ENCODE measurements around the gene TRNP1.
"Not testable (repeated sequence)": the region's sequence is repeated elsewhere in the genome, so short reads cannot be mapped to it uniquely, and the experiment has no call there.

Gene TRNP1

GRCh38 chr1:26993237-26994019 lies at the start of gene TRNP1:
TSS of gene TRNP1 (plus strand) at chr1:26993692. CDS start at chr1:26993787, 95 bp downstream.
- peak; percentile 73 to 81 for DNase-seq

GRCh38 chr1:26945138-26945537 lies 48.4 kb upstream of the TRNP1 start:
- no peak for DNase-seq

DNA sequence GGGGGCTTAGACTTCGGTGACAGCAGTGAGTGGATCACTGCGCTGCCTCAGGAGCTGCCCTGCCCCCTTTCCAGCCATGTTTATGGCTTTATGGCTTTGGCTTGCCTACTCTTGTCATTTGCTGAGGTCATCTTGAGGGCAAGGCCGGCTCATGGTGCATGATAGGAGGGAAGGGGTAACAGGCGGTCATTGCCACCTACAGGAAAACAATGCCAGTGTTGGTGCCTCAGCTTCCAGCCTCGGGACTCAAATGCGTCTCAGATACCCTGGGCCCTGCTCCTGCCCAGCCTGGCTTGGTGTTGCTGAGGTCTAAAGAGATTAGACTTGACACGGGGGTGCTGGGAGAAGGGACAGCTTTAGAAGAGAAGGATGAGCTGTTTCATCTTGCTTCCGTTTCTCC lies 47.8 kb upstream of the TRNP1 start:
- no peak for DNase-seq

DNA sequence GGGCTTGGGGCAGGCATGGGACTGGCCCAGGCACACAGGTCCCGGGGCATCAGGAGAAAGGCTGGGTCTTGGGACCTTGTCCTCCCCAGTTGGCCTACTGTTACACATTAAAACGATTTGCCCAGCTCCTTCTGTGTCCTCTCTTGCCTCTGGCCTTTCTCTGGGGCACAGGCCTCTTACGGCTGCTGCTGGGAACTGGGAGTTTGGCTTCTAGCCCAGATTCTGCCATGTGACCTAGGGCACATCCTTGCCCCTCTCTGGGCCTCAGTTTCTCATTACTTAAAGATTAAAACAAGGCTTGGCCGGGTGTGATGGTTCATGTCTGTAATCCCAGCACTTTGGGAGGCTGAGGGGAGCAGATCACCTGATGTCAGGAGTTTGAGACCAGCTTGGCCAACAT lies 47.2 kb upstream of the TRNP1 start:
- DNase-seq = no peak

GRCh38 chr1:26948725-26949057 lies 44.8 kb upstream of the TRNP1 start:
- not testable (repeated sequence) for DNase-seq

DNA sequence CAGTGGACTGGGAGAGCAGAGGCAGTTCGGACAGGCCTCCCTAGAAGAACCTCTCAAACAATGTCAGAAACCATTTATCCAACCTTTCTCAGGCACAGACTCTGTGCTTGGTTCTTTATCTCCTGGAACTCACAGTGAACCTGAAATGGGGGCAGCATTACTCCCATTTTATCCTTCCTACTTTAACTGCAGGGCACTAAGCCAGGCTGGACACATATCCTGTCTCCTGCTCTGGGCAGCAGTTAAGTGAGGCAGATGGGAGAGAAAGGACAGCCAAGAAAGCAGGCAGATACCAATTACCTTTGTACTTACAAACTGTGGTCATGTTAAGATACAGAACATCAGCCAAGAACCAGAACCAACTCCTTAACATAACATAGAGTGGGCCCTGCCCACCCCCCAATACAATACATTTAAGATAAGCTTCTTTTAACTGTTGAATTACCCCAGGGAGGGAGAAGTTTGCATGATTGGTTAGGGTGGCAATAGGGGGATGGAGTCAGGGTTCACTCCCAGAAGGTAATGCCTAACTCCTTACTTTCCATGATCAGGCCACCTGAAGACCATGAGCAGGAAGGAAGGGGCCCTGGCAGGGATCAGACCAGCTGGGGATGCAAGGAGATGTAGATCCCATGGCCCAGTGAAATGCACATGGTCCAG lies 44.1 kb upstream of the TRNP1 start:
- no peak for DNase-seq

DNA sequence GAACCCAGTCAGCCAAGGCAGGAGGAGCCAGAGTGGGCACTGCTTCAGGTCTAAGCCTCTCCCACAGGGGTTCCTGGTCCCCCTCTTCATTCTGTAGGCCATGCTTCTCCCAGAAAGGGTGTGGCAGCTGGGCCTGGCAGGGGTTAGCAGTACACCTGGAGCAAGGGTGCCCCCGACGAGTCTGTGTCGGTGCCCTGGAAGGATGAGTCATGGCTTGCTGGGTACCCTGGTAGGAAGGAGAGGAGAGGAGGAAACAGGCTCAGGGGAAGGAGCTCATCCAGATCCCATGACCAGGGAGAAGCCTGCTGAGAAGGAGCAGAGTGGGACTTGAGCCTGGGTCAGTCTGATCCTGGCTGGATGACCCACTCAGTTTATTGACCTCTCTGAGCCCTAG lies 43.6 kb upstream of the TRNP1 start:
- no peak for DNase-seq

- no peak for DNase-seq
Observed at GRCh38 chr1:26950602-26951001, 42.9 kb upstream of the TRNP1 start.

DNA sequence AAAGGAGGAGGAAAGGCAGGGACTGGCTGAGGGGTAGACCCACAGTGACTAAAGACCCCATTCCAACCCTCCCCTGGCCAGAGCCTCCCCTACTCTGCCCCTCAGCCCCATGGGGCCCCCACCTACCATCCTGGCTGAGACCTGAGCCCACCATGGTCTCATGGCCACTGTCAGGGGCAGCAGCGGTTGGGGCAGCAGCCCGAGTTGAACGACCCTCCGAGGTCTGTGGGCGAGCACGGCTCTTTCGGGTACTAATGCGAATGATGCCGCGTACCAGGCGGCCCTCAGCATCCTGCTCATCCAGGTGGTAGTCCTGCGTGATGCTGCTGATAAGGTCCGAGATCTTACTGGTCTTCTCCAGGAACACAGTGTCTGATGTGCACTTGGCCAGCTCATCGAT lies 42.3 kb upstream of the TRNP1 start:
- no peak for DNase-seq

GRCh38 chr1:26951821-26952497 lies 41.5 kb upstream of the TRNP1 start:
- DNase-seq = no peak

GRCh38 chr1:26953374-26953773 lies 40.1 kb upstream of the TRNP1 start:
- DNase-seq = no peak

DNA sequence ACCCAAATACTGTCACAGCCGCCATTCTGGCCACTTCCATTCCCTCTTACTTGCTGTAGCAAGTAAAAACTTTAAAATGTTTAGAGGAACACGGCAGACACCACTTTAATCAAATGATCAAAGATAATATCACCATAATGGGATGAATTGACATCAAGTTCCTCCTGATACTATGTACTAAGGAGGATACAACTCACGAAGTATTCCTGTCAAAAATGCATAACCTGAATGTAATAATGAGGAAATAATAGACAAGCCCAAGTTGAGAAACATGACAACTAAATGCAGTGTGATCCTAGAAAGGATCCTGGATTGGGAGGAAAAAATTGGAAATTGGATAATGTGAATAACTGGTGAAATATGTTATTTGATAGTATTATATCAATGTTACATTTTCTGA lies 37.2 kb upstream of the TRNP1 start:
- DNase-seq = no peak

DNA sequence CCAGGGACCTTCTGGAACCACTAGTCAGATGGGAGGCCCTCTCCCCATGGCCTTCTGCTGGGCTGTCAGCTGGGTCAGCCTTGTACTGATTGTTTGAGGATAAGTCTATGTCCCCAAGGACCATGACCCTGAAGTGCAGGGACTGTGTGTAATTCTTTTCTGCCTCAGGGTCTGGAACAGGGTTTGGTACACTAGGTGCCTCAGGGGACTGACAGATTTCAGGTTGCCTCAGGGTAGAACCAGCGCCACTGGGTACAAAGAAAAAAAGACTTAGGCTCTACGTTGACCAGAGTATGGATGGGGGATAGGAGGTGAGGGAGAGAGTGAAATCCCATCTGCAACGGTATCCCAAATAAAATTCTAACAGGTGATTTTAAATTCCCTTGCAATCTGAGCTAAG lies 36.2 kb upstream of the TRNP1 start:
- DNase-seq = no peak

GRCh38 chr1:26959270-26959669 lies 34.2 kb upstream of the TRNP1 start:
- no peak for DNase-seq

DNA sequence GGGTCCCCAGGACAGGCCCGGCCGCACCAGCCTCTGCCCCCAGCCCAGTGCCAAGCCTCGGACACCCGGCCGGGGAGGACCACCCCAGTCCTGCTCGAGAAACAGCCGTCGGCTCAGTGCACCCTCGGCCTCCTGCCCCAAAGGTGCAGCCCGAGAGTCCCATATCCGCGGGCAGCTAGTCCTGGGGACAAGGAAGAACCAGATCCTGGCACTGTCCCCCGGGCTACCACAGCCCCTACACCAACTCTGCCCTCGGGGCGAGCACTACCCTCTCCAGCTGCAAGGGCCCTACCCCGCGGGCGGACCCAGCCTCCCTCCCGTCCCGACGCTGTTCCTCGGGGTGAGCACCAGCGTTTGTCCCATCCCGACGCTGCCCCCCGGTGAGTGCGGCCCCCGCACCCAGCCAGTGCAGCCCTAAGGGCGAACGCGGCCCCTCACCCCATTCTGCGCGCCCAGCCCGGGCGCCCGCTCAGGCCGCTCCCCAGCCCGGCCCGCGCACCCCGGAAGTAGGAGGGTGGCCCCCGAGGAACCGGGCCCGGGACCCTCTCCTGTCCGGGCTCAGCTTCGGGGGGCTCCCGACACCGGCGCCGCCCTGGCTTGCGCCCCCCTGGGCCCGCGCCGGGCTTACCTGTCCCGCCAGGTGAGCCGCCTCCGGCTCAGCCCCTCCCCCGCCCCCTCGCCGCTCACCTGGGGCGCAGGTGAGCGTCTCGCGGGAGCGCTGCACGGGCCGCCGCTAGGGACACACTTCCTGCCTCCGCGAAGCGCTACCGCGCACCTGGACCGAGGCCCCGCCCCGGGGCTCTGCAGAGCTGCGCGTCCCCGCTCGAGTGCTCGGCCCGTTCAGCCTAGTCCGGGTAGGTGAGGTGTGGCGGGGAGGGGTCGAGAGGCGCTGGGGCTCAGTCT lies 33.5 kb upstream of the TRNP1 start, which contains the start of gene KDF1:
TSS of gene KDF1 (minus strand) at position 747 of the 903 bp plus-strand sequence. CDS start 8,088 bp downstream, outside the sequence.
- peak; percentile 61 to 69 for DNase-seq

DNA sequence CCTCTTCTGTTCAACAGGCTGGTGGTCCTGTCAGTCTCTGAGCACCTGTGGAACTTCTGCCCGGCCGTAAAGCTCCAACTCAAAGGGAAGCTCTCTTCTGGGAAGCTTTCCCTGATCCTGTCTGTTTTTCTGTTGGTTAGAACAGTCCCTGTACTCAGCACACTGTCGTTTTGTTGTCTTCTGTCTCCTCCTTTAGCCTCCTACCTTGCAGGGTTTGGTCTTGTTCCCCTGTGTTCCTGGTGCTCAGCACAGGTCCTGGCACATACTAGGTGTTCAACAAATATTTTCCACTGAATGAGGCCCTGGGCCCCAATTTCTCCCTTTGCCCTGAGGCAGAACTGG lies 32.9 kb upstream of the TRNP1 start:
- DNase-seq = no peak

- no peak for DNase-seq
Observed at GRCh38 chr1:26961826-26962225, 31.7 kb upstream of the TRNP1 start.

DNA sequence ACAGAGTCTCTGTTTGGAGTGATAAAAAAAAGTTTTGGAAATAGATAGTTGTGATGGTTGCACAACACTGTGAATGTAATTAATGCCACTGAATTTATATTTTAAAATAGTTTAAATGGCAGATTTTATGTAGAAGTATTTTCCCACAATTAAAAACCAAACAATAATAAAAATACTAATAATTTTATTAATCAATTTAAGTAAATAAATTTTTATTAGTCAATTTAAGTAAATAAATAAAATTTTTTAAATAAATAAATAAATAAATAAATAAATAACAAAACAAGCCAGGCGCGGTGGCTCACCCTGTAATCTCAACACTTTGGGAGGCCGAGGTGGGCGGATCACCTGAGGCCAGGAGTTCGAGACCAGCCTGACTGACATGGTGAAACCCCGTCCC lies 28.3 kb upstream of the TRNP1 start:
- DNase-seq = no peak

GRCh38 chr1:26965628-26966027 lies 27.9 kb upstream of the TRNP1 start:
- no peak for DNase-seq

DNA sequence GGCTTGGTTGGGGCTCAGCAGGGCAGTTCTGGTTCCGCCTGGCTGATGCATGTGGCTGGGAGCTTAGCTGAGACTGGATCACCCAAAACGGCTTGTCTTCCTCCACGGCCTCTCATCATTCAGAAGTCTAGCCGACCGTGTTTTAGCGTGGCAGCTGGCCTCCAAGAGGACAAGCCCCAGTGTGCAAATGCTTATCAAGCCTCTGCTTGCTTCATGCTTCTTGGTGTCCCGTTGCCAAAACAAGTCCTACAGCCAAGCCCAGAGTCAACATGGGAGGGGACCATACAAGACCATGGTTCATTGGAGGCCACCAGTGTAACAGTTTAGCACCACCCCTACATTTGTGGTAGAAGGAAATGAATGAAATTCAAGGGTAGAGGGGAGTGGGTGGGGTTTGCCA lies 22.7 kb upstream of the TRNP1 start:
- no peak for DNase-seq

DNA sequence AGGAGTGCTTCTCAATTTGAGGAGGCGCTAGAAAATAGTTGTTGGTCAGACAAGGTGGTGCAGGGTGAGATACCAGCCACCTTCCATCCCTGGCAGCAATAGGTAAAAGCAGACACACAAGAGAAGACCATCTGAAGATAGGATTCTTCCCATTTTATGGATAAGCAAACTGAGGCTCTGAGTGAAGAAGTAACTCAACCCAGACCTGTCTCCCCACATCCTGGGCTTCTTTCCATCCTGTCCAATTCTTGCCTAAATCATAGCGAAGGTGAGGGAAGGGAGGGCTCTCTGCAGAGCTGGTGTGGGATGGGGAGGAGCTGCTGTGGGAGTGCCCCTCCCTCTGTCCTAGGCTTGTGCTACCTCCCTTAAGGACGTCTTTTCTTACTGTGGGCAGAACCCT lies 21.9 kb upstream of the TRNP1 start:
- DNase-seq = no peak

- DNase-seq = no peak
Observed at GRCh38 chr1:26972390-26972789, 21.1 kb upstream of the TRNP1 start.

- no peak for DNase-seq
Observed at GRCh38 chr1:26972821-26973220, 20.7 kb upstream of the TRNP1 start.
